Right forelimb (tissue), 1 donor: ENCODE measurements around the gene TMEM31.
"Not testable (repeated sequence)": the region's sequence is repeated elsewhere in the genome, so short reads cannot be mapped to it uniquely, and the experiment has no call there.

Experiments used
- DNase-seq: peaks from one replicate; pipeline ENCODE4 v3.0.0-alpha.2; 2018

TMEM31 gene

GRCh38 chrX:103727115-103727514 lies 16.4 kb downstream of the TMEM31 start:
- DNase-seq, result no peak

DNA sequence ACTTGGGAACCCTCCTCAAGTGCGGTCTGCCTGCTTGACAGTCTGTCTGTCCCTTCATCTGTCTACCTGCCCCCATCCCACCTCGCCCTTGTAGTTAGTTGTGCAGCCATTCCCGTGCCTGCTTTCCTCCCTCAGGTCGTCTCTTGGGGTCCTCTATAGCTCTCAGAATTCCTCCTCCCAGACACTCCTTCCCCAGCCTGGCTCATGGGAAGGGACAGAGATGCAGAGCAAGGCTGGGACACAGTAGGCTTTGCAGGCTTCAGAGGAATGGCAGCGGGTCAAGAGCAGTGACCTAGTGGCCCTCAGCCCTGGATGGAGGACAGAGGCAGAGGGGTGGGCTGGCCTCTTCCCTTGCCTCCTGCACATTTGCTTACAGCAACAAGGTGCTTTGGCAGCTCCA lies 18.3 kb downstream of the TMEM31 start:
- DNase-seq, result no peak

DNA sequence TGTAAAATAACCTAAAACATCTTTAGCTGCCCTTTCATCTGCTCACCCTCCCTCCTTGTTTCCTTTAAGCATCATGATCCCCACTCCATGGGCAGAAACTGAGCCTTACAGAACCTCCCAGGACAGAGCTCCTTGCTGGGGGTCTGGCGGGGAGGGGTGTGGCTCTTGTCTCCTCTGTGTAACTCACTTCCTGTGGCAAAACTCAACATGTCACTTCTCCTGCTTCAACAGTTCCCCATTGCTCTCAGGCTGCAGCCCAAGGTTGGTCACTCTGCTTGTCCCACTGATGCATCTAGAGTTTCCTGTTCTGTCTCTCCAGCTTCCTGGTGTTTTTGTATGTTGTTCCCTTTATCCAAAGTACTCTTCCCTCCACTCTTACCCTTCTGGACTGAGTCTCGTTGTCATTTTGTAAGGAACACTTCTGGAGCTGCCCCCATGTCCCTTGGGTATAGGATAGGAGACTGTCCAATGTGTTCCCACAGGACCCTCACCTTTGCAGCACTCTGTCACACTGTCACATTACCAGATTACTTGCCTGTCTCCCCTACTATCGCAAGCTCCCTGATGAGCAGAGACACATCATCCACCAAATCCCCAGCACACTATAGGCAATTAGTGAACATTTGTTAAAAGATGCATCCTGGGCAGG lies 19.6 kb downstream of the TMEM31 start:
- DNase-seq, result no peak

GRCh38 chrX:103730796-103731493 lies 20.2 kb downstream of the TMEM31 start:
- DNase-seq, result peak; percentile 51

DNA sequence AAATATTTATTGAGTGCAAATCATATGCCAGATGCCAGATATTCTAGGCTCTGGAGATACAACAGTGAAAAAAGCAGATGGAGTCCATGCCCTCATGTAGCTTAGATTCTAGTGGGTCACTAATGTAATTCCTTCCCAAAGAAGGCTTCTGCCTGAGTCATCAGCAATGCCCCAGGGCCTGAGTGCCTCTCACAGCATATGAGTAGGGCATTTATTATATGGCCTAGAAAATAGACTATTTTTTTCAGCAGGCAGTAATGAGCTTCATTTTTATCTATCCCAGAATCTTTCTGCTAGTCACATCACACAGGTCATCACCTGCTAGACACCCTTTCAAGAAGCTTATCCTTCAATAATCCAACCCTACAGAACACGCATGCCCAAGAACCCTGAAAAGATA lies 22.3 kb downstream of the TMEM31 start:
- DNase-seq, result no peak

GRCh38 chrX:103734125-103734760 lies 23.5 kb downstream of the TMEM31 start:
- DNase-seq, result no peak

- no peak for DNase-seq
Measured at GRCh38 chrX:103737696-103738095, 27.0 kb downstream of the TMEM31 start.

DNA sequence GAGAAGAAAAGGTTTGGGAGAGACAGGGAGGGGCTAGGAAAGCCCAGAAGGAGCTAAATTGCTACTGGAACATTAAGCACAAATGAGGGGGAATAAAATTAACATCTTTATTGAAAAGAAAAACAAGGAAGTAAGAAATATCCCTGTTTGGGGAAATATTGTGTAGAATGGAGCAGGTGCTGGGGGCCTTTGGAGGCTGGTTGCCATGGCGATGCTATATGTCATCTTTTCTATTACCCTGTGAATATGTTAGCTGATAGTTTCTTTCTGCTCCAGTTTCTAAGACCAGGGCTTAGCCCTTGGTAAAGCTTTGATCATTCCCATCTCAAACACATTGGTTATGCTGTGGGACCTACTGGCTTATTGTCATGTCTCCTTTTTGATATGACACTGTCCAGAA lies 28.7 kb downstream of the TMEM31 start:
- DNase-seq, result no peak

- DNase-seq, result no peak
Measured at GRCh38 chrX:103741879-103742278, 31.2 kb downstream of the TMEM31 start.

GRCh38 chrX:103742339-103742738 lies 31.6 kb downstream of the TMEM31 start:
- DNase-seq, result no peak

DNA sequence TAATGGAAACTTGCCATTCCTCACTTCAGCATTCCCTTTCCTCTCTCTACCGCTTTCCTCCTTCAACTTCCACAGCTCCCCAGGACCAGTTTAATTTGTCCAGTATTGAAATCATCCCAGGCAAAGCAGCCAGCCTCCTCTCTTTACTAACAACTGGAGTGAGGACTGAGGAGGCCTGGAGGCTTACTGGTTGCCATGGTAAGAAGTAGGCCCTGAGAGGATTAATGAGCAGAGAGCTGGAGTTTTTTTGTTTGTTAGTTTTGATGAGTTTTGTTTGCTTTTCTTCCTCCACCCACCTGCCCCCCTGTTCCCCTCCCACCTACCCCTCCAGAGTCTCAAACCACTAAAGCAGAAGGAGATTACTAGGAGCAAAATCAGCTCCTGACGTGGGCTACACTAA lies 36.5 kb downstream of the TMEM31 start:
- no peak for DNase-seq

DNA sequence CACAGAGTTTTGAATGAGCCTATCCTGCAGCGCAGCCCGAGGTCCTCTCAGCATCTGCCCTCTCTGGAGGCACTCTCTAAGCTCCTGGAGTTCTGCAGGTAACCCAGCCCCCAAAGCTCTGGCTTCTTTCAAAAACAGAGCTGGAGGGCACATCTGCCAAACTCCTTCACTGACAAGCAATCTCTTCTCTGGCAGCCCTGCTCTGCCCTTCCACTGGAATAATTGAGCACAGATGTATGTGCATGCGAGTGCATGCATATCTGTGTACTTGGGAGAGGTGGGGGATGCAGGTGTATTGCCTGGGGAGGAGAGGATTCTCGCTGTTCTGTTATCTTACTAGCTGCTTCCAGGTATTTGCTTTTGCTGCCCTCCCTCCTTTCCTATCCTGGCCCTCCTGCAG lies 43.7 kb downstream of the TMEM31 start:
- DNase-seq, result no peak

GRCh38 chrX:103756736-103757135 lies 46.0 kb downstream of the TMEM31 start:
- DNase-seq, result no peak

DNA sequence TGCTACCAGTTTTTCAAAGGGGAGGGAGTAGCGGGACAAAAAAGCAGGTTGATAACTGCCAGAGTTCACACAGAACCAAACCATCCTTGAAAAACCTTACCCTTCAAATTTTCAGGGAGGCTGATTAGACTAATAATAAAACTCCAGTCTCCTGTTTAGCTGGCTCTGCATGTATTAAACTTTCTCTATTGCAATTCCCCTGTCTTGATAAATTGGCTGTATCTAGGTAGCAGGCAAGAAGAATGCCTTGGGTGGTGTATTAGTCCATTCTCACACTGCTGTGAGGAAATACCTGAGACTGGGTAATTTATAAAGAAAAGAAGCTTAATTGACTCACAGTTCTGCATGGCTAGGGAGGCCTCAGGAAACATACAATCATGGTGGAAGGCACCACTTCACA lies 47.8 kb downstream of the TMEM31 start:
- DNase-seq, result no peak

GRCh38 chrX:103763541-103763940 lies 52.8 kb downstream of the TMEM31 start:
- DNase-seq, result not testable (repeated sequence)
